Cortex of kidney (tissue), 1 donor: ENCODE data around the gene PRKCH.

ENCODE experiments used
- DNase-seq: peaks from one replicate; lab custom pipeline; 2025; lab: John Stamatoyannopoulos, UW

The PRKCH gene

DNA sequence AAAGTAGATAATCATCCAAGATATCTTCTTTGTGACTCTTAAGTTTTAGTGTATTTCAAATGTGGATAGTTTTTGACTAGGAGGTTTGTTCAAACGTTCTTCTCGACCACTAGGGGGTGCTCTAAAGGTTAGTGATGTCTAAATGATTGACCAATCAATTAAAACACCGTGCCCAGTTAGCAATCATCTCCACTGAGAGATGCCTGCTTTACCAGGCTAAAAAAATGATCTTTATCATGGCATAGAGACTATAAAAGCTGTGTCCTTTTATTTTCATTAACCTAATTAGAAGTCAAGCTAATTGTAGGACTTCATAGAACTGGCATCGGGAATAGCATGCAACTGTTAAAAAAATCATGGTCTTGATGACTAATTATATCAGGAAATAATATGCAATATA, 153.9 kb downstream of the PRKCH start:
- no peak for DNase-seq

DNA sequence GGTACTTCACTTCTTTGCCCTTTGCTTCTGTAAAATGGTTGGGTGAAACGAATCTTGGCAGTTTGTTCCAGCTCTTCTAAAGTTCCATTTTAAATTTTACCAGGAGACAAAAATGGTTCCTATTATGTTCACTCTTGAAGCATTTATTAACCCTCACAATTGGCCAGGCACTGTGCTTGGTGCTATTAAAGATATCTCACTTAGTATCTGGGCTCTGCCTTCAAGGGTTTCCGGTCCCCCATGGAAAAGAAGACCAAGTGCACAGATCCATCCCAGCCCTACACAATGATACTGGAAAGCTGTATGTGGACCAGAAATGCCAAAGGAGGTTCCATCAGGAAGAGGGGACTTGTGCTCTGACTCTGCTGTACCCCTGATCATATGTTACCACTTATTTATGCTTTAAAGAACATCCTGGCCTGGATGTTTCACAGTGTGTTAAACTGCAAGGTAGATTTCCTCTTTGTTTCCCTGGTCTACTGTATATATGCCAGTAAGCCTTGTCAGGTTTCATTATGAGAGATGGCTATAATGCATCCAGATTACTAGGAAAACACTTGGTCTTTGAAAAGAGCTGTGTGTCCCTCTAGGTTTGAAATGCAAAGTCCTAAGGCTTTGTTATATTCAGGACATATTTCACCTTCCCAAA, 154.8 kb downstream of the PRKCH start:
- DNase-seq, result no peak

DNA sequence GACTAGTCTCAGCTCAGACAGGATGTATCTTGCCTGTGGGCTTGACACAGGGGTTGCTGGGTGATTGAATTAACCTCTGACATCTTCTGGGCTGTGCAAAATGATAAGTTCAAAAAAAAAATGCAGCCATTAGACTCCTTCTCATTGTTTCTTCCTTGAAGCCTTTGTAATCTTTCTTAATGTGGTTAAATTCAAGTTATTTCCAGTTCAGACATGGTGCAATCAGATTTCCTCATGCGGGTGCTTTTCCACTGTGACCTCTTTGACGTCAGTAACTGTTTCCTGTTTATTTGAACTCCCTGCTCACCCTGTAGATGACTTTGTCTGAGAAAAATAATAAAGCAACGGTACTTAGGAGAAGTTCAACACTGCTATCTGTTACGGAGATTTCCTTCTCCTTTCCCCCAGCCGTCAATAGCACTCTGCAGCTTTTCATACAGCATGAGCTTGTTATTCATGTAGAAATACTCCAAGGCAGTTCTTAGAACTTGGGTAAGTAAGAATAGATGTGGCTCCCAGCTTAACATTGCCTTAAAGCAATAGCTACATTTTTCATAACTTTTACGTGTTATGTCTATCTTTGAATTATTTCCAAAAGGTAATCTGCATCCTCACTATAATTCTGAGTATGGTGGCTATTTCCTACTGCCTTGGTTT, 155.5 kb downstream of the PRKCH start:
- DNase-seq, result no peak

DNA sequence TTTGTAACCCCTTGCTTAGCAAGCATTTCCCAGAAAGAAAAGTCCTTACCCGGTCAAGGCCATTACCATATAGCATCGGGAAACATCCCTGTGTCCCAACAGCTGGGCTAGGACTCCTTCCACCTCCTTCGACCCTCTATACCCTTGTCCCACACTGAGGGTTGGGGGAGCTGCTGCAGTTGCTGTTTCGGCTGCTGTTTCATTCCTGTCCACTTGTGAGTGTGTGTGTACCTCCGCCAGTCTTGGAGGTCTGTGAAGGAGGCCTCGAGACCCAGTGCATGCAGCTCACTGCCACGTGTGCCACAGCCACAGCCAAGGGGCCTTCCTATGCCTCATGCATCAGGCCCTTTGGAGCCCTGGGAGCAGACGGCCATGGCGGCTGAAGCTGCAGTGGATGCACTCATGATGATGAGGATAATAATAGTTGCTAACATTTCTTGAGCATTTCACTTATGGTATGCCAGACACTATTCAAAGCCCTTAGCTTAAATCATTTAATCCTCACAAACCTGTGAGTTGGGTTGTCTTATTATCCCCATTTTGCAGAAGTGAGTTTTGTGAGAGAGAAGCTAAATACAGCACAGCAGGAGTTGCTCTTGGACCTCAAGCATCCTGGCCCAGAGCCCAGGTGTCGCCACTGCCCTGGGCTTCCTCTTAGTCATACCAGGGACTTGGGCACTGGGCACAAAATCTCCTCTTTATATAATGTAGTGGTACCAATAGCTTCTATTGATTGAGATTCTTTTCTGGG, 156.5 kb downstream of the PRKCH start:
- DNase-seq, result no peak

DNA sequence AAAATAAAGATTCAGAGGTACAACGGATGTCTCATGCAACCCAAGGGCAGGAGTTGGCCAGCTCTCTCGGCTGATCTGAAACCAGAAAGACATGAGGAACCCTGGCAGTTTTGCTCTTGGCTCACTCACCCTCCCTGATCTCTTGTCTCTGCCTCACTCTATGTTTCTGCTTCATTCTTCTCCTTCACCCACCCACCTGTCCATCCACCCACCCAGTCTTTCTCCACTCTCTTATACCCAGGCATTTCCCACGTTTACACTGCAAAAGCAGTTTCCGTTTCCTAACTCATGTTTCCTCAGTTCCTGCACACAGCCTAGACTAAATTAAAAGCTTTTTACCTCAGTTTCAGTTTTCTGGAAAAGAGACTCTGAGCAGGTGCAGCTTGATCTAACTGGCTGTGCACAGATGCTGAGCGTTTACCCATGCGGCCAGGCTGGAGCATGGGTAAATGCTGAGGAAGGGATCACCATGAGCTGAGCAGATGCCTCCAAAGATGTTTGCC, 157.6 kb downstream of the PRKCH start:
- DNase-seq, result no peak

DNA sequence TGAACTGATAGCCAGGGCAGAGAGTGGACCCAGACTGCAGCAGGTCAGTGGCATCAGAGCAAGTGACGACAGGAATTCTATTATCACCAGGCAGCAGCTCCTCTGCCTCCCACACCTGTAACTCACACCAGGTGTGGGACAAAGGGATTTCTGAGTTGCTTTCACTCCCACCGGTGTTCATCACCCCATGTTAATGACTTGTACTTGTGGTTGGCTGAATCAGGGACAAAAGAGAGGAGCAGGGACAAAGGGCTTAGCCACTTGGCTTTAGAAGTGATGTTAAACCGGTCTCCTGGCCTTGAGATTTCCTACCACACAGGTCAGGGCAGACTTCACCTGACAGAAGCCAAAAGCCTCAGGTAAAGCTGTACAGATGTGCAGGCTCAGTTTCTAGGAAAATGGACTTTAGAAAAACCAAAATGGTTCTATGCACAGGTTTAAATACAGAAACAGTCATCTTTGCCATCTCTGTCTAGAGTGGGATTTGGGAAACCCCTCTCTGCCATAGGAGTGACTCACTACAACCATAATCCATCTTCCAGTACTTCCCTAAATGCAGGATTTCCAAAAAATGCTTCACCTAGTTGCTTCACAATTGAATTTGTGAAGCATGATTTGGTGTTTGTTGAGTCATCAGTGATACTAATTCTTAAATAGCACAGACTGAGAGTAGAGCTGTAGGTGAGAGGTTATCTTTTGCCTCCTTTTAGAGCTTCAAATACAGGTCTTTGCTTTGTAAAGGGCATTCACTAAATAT, 158.5 kb downstream of the PRKCH start:
- no peak for DNase-seq

DNA sequence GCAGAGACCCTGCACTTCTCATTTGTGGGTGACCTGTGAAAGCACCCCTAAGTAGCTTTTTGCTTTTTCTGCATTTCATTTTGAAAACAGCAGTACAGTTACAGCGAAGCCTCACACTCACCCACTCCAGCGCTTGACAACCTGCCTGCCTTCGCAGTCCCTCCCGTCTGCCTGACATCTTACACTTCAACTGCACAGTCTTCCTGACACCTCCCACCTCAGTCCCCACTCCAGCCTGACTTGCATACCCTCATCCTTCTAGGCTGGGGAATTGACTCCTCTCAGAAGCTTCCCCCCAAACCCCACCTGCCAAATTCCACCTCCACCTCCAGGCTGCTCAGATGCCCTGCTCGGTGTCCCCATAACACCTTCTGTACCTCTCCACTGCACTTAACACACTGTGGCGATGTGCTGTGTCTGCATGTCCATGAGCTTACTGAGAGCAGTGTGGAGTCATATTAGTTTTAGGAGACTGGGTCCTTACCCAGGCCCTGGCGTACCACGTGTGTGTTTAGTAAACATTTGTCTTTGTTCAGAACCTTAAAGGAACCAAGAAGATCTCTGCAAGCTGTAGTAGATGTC, 159.4 kb downstream of the PRKCH start:
- no peak for DNase-seq

DNA sequence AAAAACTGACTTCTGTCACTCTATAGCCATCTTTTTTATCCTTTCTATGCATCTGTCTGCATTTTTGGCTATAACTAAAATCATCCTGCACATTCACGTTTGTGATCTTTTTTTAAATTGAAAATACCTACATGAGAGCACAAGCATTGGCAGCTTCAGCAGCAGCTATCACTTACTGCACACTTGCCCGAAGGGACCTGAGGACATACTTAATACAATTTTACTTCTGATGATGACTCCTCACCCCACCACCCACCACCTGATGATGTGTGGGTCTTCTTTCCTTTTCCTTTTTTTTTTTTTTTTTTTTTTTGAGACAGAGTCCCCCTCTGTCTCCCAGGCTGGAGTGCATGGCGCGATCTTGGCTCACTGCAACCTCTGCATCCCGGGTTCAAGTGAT, 160.3 kb downstream of the PRKCH start:
- DNase-seq, result no peak

DNA sequence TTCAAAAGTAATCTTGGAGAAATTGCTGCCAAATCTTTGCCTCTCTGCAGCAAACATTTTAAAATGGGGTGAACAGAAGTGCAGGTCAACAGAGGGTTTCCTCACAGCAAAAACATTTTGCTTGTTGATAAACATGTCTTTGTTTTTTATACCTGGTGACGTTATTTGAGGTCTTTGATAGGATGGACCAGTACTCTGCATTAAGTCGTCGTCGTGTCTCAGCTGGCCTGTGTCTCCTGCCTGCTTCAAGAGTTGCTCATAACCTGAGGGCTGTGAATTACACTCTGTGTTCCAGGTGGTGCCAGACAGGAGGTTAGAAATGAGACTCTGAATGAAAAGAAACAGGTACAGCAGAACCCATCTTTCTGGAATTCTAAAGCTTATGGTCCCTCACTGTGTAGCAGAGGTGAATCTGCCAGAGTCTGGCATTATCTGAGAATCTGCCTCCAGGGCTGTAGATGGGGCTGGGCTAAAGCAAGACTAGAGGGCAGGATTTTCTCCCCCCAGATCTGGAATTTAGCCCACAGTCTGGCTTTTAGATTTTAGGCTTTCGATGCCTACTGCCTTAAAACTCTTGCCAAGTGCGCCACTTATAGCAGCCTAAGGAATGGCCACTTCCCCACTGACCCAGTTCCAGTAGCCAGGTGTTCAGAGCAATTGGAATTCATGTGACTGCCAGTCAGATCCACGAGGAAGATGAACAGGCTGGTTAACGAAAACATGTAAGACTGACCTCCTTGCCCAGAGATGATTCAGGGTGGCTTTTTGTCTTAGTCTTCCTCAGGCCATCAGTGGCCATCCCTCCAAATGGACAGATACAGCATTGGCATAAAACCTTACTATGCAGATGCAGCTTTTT, 161.2 kb downstream of the PRKCH start:
- DNase-seq, result no peak

DNA sequence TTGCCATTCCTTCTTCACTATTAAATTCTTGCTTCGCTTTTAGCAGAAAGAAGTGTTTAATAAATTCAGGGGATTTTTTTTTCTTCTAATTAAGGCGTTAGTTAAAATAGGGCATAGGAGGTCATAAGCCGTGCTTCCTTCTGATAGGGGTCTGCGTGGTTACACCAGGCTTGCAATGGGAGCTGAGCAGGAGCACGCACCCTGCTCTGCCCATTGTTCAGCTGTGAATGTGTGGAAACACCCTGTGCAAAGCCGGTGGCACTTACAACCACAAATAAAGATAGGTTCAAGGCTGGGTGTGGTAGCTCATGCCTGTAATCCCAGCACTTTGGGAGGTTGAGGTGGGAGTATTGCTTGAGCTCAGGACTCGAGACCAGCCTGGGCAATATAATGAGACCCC, 162.1 kb downstream of the PRKCH start:
- DNase-seq, result no peak

DNA sequence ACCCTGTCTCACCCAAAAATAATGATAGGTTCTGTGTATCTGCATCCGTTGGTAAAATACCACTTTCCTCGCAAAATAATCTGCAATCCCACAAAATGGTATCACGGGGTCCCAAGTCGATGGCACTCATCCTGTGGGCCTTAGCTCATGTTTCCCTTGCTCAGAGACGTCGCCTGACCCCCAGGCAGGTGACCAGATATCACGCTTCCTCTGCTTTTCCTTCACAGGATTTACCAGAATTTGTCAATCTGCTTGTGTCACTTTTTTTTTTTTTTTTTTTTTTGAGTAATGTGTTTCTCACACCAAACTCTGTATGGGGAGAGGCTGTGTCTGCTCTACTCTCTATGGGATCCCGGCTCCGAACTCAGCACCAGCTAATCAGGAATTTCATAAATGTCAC, 162.7 kb downstream of the PRKCH start:
- DNase-seq, result no peak

DNA sequence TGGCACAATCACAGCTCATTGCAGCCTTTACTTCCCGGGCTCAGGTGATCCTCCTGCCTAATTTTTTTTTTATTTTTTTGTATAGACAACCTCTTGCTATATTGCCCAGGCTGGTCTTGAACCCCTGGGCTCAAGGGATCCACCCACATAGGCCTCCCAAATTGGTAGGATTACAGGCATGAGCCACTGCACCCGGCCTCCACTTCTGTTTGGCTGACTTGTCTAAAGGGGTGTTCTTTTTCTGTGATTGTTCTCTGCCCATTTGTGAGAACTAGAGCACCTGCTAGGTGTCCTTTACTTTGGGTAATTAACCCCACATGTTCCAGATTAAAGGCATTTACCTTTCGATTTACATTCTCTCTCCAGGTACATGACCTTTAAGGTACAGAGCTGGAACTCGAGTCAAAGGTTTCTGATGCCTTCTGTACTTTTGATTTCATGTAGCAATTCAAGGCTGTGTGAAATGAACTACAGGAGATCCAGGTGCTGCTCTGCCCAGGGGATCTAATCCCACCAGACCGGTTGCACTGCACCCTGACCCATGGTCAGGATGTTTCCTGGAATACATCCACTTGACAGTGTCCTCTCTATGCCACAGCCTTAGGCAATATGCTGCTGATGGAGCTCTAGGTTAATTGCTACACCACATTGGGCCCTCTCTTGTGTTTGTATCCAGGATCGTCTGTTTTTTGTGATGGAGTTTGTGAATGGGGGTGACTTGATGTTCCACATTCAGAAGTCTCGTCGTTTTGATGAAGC, 163.6 kb downstream of the PRKCH start:
- DNase-seq, result no peak

DNA sequence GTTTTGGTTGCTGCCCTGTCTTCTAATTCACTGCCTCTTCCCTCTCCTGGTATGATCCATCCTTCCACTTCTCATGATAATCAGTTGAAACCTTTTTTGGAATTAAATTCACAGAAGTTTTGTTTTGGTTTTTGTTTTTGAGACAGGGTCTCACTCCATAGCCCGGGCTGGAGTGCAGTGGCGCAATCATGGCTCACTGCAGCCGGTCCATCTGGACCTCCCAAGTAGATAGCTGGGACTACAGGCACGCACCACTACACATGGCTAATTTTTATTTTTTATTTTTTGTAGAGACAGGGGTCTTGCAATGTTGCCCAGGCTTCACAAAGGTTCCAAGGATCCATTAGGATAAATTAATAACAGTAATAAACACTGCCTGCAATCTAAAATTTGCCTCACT, 164.3 kb downstream of the PRKCH start:
- no peak for DNase-seq

DNA sequence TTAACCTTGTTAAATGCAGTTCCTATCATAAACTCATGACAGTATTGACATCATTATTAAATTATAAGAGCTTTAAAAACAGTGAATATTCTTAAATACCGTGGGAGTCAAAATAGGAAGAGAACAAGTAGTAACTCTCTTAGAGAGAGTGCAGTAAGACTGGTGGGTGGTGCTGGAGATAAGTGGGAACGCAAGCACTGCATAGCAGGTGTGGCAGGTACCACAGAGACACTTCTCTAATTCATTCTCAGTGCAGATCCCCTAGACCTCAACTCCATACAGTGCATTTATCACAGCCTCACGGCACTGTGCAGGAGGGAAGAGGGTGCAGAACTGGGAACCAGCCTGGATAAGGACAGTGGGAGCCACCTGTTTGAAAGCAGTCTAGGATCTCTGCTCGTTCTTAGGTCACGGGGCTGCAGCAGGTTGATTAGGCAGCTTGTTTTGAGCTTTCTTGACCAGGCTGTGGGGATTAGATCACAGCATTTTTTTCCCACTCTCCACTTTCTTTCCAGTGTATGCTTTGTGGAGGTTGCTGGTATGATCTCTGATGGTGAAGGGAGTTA, 165.6 kb downstream of the PRKCH start:
- no peak for DNase-seq

DNA sequence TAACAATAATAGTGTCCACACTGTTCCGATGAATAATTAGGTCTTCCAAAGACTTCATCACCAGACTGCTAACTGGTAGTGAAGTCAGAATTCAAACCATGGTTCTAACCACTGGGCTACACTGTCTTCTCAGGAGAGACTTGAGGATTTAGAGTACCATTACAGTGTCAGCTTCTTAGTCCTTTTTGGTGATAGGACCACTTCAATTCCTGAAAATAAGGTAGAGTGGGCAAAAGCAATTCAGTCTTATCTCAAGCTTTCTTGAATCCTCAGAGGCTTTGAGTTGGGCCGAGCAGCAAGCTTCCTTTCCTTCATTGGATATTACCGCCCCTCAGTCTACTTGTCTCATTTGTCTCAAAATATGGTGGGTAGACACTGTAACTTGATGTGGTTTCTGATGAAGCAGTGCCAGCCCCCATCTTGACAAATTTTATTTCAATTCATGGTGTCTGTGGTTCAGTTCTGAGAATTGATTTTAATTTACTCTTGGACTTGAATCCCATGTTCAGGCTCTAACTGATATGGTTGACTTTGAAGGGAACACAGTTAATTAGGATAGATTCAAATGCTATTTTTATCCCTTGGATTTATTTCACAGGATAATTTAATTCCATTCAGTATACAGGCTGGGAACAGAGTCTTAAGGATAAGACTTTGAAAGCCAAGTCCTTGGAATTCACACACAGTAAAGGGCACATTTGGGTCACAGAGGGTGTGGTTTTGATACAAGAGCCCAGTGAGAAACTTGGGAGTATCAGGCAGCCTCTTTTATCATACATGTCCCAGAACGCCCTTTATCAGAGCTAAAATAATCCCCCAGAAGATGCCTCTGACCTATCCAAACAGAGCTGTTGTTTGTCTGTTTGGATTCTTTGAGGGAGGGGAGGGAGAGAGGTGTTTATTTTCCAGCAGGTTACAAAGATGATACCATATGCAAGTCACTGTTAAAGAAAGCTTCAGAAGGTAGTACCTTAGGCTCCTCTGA, 167.3 kb downstream of the PRKCH start:
- DNase-seq, result no peak

DNA sequence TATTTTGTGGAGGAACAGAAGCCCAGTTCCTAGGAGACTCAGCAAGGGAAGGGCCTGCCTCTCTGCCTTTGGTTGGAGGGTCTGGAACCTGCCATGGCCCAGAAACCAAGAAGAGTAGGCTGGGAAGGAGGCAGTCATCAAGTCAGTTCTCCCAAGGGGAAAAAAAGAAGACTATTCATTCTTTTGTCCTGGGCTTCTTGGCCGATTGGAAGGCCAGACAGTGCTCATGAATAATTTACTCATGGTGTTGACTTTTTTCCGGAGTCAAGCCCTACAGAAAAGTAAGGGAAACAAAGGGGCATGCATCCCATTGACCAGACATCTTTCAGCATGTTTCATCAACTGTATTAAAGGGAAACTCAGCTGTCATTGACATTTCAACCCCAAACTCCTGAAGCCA, 168.1 kb downstream of the PRKCH start:
- DNase-seq, result no peak

DNA sequence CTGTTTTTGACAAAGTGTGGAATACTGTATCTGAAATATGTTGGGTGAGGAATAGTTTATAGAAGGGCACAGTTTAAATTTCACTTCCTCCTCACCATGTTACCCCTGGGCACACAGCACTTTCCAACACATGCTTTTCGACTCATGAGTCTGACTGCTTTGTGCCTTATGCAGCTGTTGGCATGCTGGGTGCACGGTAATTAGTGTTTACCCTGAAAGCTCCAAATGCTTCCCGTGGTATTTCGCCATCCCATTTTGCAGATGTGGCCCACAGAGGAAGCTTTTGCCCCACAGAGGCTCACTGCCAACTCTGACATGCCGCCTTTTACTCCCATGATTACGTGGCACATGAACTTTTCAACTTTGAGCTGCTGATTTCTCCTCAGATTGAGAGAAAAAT, 168.6 kb downstream of the PRKCH start:
- no peak for DNase-seq

DNA sequence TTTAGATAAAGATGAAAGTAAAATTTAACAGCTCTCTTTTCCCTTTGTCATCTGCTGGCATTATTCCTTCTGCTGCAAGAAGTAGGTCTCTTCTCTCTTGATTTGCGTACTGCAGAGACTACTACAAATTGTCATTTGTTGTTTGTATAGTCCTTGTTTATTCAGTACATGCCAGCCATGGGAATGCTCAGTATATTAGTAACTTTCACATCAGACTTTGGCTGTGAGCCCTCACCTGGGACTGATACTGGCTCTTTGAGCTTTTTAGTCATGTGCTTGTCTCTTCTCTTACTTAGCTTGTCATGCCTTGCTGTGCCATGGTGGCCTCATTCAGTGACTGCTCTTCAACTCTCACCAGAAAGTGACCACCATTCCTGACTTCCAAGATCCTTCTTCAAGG, 169.8 kb downstream of the PRKCH start:
- no peak for DNase-seq
